Right ventricle myocardium inferior (tissue), 1 donor: ENCODE data around the gene FOXE1. TPM values are rescaled to one million over a fixed set of nuclear protein-coding genes. Genes with fewer than 3 reads are reported as not detected.
A peak's percentile ranks its signal among the peaks of the same experiment; 100 is the strongest.

Source experiments
- ATAC-seq: fragments of 200-7000 bp; cut with Tn5 transposase; one replicate; pipeline ENCODE4 v1.9.1; 2020; ENCODE audit warnings: mild to moderate bottlenecking, moderate library complexity
- DNase-seq: peaks from one replicate; pipeline ENCODE4 v3.0.0; 2021; ENCODE audit errors: missing footprints
- intact Hi-C: fragments of 100-400 bp; cut with DNase I; formaldehyde crosslinking; loops from one replicate; pipeline ENCODE4 v1.11.0; 2022
- total RNA-seq: library from RNA; stranded (reverse); fragmentation: NEBNext Ultra II Directional; extraction: Animal tissue kit (Norgen Biotek cat#: 25700); gene quantifications from one replicate; pipeline ENCODE4 v1.2.1, GENCODE V29; 2021
- donor health status: DM: no; HTN: yes; CAD: no; lungs with severe emphysema.

The FOXE1 gene
- total RNA-seq, 1 donor from 2014 or later, result not detected

- ATAC-seq (no peak), DNase-seq (no peak)
- intact Hi-C loops, result no loop called here
Observed at GRCh38 chr9:97860451-97861147, 7.6 kb downstream of the FOXE1 start.

GRCh38 chr9:97861148-97861475 lies 8.1 kb downstream of the FOXE1 start:
- intact Hi-C loops, result no loop called here
- ATAC-seq (no peak), DNase-seq (no peak)

- ATAC-seq, result no peak
- DNase-seq, result no peak
- intact Hi-C loops, result no loop called here
Observed at GRCh38 chr9:97863314-97863713, 10.3 kb downstream of the FOXE1 start.

- intact Hi-C loops, result no loop called here
- DNase-seq, result no peak
Observed at GRCh38 chr9:97864396-97864795, 11.4 kb downstream of the FOXE1 start.

GRCh38 chr9:97866300-97866699 lies 13.3 kb downstream of the FOXE1 start:
- intact Hi-C loops, result no loop called here
- no peak for DNase-seq
- ATAC-seq, result no peak

More at GRCh38 chr9:97864396-97864795, 11.4 kb downstream of the FOXE1 start:
- no peak for ATAC-seq

GRCh38 chr9:97866848-97867247 lies 13.8 kb downstream of the FOXE1 start:
- ATAC-seq (no peak), DNase-seq (no peak)
- intact Hi-C loops, result no loop called here

- intact Hi-C loops, result no loop called here
- ATAC-seq (no peak), DNase-seq (no peak)
Observed at GRCh38 chr9:97868859-97869258, 15.8 kb downstream of the FOXE1 start.

- DNase-seq (no peak), ATAC-seq (no peak)
- intact Hi-C loops, result no loop called here
Observed at GRCh38 chr9:97873425-97873824, 20.4 kb downstream of the FOXE1 start.

GRCh38 chr9:97873882-97874281 lies 20.9 kb downstream of the FOXE1 start:
- no peak for ATAC-seq
- DNase-seq, result no peak

GRCh38 chr9:97874624-97875023 lies 21.6 kb downstream of the FOXE1 start:
- ATAC-seq, result no peak
- intact Hi-C loops, result no loop called here
- no peak for DNase-seq

More at GRCh38 chr9:97873882-97874281, 20.9 kb downstream of the FOXE1 start:
- intact Hi-C loops, result no loop called here

GRCh38 chr9:97875111-97875510 lies 22.1 kb downstream of the FOXE1 start:
- intact Hi-C loops, result no loop called here
- ATAC-seq, result no peak
- no peak for DNase-seq

GRCh38 chr9:97876061-97876460 lies 23.0 kb downstream of the FOXE1 start:
- no peak for ATAC-seq
- DNase-seq, result no peak
- intact Hi-C loops, result no loop called here

- DNase-seq (no peak), ATAC-seq (no peak)
- intact Hi-C loops, result no loop called here
Observed at GRCh38 chr9:97880336-97880735, 27.3 kb downstream of the FOXE1 start.

- intact Hi-C loops, result no loop called here
- ATAC-seq, result peak; percentile 16
- DNase-seq, result no peak
Observed at GRCh38 chr9:97889941-97890887, 37.2 kb downstream of the FOXE1 start.

GRCh38 chr9:97891736-97892135 lies 38.7 kb downstream of the FOXE1 start:
- DNase-seq (no peak), ATAC-seq (no peak)
- intact Hi-C loops, result no loop called here

GRCh38 chr9:97892421-97892820 lies 39.4 kb downstream of the FOXE1 start:
- DNase-seq, result no peak
- no peak for ATAC-seq
- intact Hi-C loops, result no loop called here

- intact Hi-C loops, result no loop called here
- no peak for ATAC-seq
- no peak for DNase-seq
Observed at GRCh38 chr9:97895211-97895610, 42.2 kb downstream of the FOXE1 start.

- intact Hi-C loops, result no loop called here
- DNase-seq, result no peak
- ATAC-seq, result no peak
Observed at GRCh38 chr9:97895695-97896332, 42.8 kb downstream of the FOXE1 start.

GRCh38 chr9:97900103-97900737 lies 47.2 kb downstream of the FOXE1 start:
- no peak for ATAC-seq
- intact Hi-C loops, result loop anchor here (1.0 to 2.0 kb wide), 2 partner anchors 190 to 431 kb away; no protein-coding TSS in a partner anchor
- no peak for DNase-seq
